Trophoblast cell (in vitro differentiated cells and primary cell): Measurements from ENCODE around the gene ASIC4.

Experiments
- DNase-seq, 2 donors: peaks; one replicate each; pipeline ENCODE4 v3.0.0-alpha.2; 2016
- H2AFZ ChIP-seq: 2 replicates; pipeline ENCODE4 v1.6.1; 2013; ENCODE audit warnings: low read length, moderate library complexity, mild to moderate bottlenecking; ENCODE audit not compliant: insufficient read depth, poor library complexity
- H2AK5ac ChIP-seq: 2 replicates; pipeline ENCODE4 v1.6.1; 2013; ENCODE audit warnings: mild to moderate bottlenecking, low read length
- H2BK120ac ChIP-seq: 2 replicates; pipeline ENCODE4 v1.6.1; 2013; ENCODE audit warnings: low read length, mild to moderate bottlenecking, moderate library complexity; ENCODE audit not compliant: insufficient read depth, poor library complexity
- H2BK12ac ChIP-seq: 2 replicates; pipeline ENCODE4 v1.6.1; 2013; ENCODE audit warnings: mild to moderate bottlenecking, low read length, moderate library complexity
- H2BK5ac ChIP-seq: 2 replicates; pipeline ENCODE4 v1.6.1; 2013; ENCODE audit warnings: low read length, low read depth, moderate library complexity, mild to moderate bottlenecking; ENCODE audit not compliant: poor library complexity
- H3K14ac ChIP-seq: 2 replicates; pipeline ENCODE4 v1.6.1; 2013; ENCODE audit warnings: mild to moderate bottlenecking, low read length
- H3K18ac ChIP-seq: 2 replicates; pipeline ENCODE4 v1.6.1; 2013; ENCODE audit warnings: mild to moderate bottlenecking, low read length
- H3K23ac ChIP-seq: 2 replicates; pipeline ENCODE4 v1.6.1; 2013; ENCODE audit warnings: low read length
- H3K27ac ChIP-seq: 2 replicates; pipeline ENCODE4 v1.5.1; 2013; ENCODE audit warnings: low read depth, mild to moderate bottlenecking, inconsistent platforms, low read length, moderate library complexity
- H3K27me3 ChIP-seq: 2 replicates; pipeline ENCODE4 v1.6.1; 2013; ENCODE audit warnings: inconsistent platforms, mild to moderate bottlenecking, low read length, moderate library complexity; ENCODE audit not compliant: insufficient read depth
- H3K36me3 ChIP-seq, 2 experiments: 1 replicate in 1 of 2; 2 replicates in 1 of 2; pipeline ENCODE4 v1.6.1; 2013; ENCODE audit warnings: low read length in 2 of 2, mild to moderate bottlenecking in 2 of 2, moderate library complexity in 1 of 2; ENCODE audit not compliant: insufficient read depth in 2 of 2, control insufficient read depth in 1 of 2
- H3K4ac ChIP-seq: 2 replicates; pipeline ENCODE4 v1.6.1; 2013; ENCODE audit warnings: low read depth, mild to moderate bottlenecking, low read length, moderate library complexity
- H3K4me1 ChIP-seq, 2 experiments: 1 replicate in 1 of 2; 2 replicates in 1 of 2; pipeline ENCODE4 v1.6.1; 2013; ENCODE audit warnings: low read length in 2 of 2, mild to moderate bottlenecking in 2 of 2, moderate library complexity in 1 of 2; ENCODE audit not compliant: insufficient read depth in 2 of 2, control insufficient read depth in 1 of 2
- H3K4me2 ChIP-seq: 2 replicates; pipeline ENCODE4 v1.6.1; 2013; ENCODE audit warnings: inconsistent platforms, mild to moderate bottlenecking, low read length, moderate library complexity
- H3K4me3 ChIP-seq: 2 replicates; pipeline ENCODE4 v1.5.1; 2013; ENCODE audit warnings: mild to moderate bottlenecking, low read depth, low read length, inconsistent platforms
- H3K79me1 ChIP-seq: one replicate; pipeline ENCODE4 v1.6.1; 2013; ENCODE audit warnings: low read length
- H3K79me2 ChIP-seq: 2 replicates; pipeline ENCODE4 v1.6.1; 2013; ENCODE audit warnings: low read length, mild to moderate bottlenecking; ENCODE audit not compliant: control insufficient read depth, insufficient read depth, poor library complexity
- H3K9ac ChIP-seq: 2 replicates; pipeline ENCODE4 v1.6.1; 2013; ENCODE audit warnings: mild to moderate bottlenecking, low read length
- H3K9me3 ChIP-seq: 2 replicates; pipeline ENCODE4 v1.6.1; 2013; ENCODE audit warnings: low read depth, mild to moderate bottlenecking, control low read depth, inconsistent platforms, low read length; ENCODE audit not compliant: insufficient read depth
- H4K12ac ChIP-seq: 2 replicates; pipeline ENCODE4 v1.6.1; 2013; ENCODE audit warnings: low read depth, mild to moderate bottlenecking, low read length, moderate library complexity
- H4K8ac ChIP-seq: 2 replicates; pipeline ENCODE4 v1.6.1; 2013; ENCODE audit warnings: low read depth, mild to moderate bottlenecking, low read length, moderate library complexity
- H4K91ac ChIP-seq: one replicate; pipeline ENCODE4 v1.6.1; 2013; ENCODE audit warnings: low read depth, mild to moderate bottlenecking, low read length, moderate library complexity
- WGBS: extraction: QIAGEN DNeasy Blood & Tissue Kit; methylation state at CpG from one replicate; pipeline ENCODE4 v1.1.7; 2013; ENCODE audit warnings: missing lambda C conversion rate; ENCODE audit not compliant: insufficient read length, insufficient coverage; ENCODE audit errors: extremely low coverage; 5-methylcytosine and 5-hydroxymethylcytosine counted together

The ASIC4 gene

GRCh38 chr2:219509780-219510511 is 4.3 kb upstream of the ASIC4 start:
- H3K4me1 ChIP-seq, result peaks cover 0 to 6% of the 10 kb centered on the region in 2 experiments
- no CpG with 5 or more reads among the region's 26 CpGs for WGBS
- H3K36me3 ChIP-seq, result peaks cover 24 to 25% of the 10 kb centered on the region in 2 experiments
- H2BK5ac ChIP-seq, result no peak overlapping the region
- no peak overlapping the region for H3K9ac ChIP-seq
- H3K23ac ChIP-seq, result no peak overlapping the region
- no peak overlapping the region for H3K27ac ChIP-seq
- no peak overlapping the region for H3K18ac ChIP-seq
- H4K12ac ChIP-seq, result no peak overlapping the region
- peaks cover 22% of the 10 kb centered on the region for H3K27me3 ChIP-seq
- H3K79me1 ChIP-seq, result no peaks in the 10 kb centered on the region
- H3K79me2 ChIP-seq, result no peaks in the 10 kb centered on the region
- H3K4ac ChIP-seq, result no peak overlapping the region
- H3K4me2 ChIP-seq, result peak overlapping the region; percentile 68
- peak in 1 of 2 donors; percentile 50 for DNase-seq
- no peak overlapping the region for H2BK12ac ChIP-seq
- H3K4me3 ChIP-seq, result no peak overlapping the region
- no peak overlapping the region for H4K8ac ChIP-seq
- H2AK5ac ChIP-seq, result no peak overlapping the region
- H3K9me3 ChIP-seq, result peaks cover 5% of the 10 kb centered on the region
- H2BK120ac ChIP-seq, result no peak overlapping the region
- no peak overlapping the region for H3K14ac ChIP-seq
- no peak overlapping the region for H2AFZ ChIP-seq
- no peak overlapping the region for H4K91ac ChIP-seq

- no CpG with 5 or more reads among the region's 22 CpGs for WGBS
- no peak overlapping the region for H2BK5ac ChIP-seq
- no peak overlapping the region for H3K4ac ChIP-seq
- DNase-seq, result no peak
- H3K23ac ChIP-seq, result no peak overlapping the region
- no peak overlapping the region for H2AK5ac ChIP-seq
- no peak overlapping the region for H4K91ac ChIP-seq
- H2BK120ac ChIP-seq, result no peak overlapping the region
- no peak overlapping the region for H3K27ac ChIP-seq
- H3K36me3 ChIP-seq, result peaks cover 17 to 19% of the 10 kb centered on the region in 2 experiments
- H4K12ac ChIP-seq, result no peak overlapping the region
- H3K79me1 ChIP-seq, result no peaks in the 10 kb centered on the region
- H3K4me3 ChIP-seq, result no peak overlapping the region
- peaks cover 5% of the 10 kb centered on the region for H3K9me3 ChIP-seq
- H3K4me1 ChIP-seq, result peaks cover 0 to 6% of the 10 kb centered on the region in 2 experiments
- no peaks in the 10 kb centered on the region for H3K79me2 ChIP-seq
- H3K14ac ChIP-seq, result no peak overlapping the region
- H3K18ac ChIP-seq, result no peak overlapping the region
- H3K27me3 ChIP-seq, result peaks cover 25% of the 10 kb centered on the region
- H2AFZ ChIP-seq, result no peak overlapping the region
- H3K4me2 ChIP-seq, result peak overlapping the region; percentile 68
- H3K9ac ChIP-seq, result no peak overlapping the region
- H2BK12ac ChIP-seq, result no peak overlapping the region
- H4K8ac ChIP-seq, result no peak overlapping the region
Observed at GRCh38 chr2:219510512-219511135, 3.7 kb upstream of the ASIC4 start.

GRCh38 chr2:219511547-219512325 is 2.5 kb upstream of the ASIC4 start:
- H3K27me3 ChIP-seq, result peaks cover 27% of the 10 kb centered on the region
- H3K14ac ChIP-seq, result no peak overlapping the region
- H2AK5ac ChIP-seq, result no peak overlapping the region
- no peak overlapping the region for H4K12ac ChIP-seq
- no peak for DNase-seq
- H3K9ac ChIP-seq, result no peak overlapping the region
- peaks cover 0 to 6% of the 10 kb centered on the region in 2 experiments for H3K4me1 ChIP-seq
- no peak overlapping the region for H4K8ac ChIP-seq
- no peak overlapping the region for H2AFZ ChIP-seq
- H3K23ac ChIP-seq, result no peak overlapping the region
- no peak overlapping the region for H3K4me2 ChIP-seq
- no peak overlapping the region for H4K91ac ChIP-seq
- H3K9me3 ChIP-seq, result peaks cover 11% of the 10 kb centered on the region
- no peak overlapping the region for H3K18ac ChIP-seq
- H3K4ac ChIP-seq, result no peak overlapping the region
- peaks cover 6 to 7% of the 10 kb centered on the region in 2 experiments for H3K36me3 ChIP-seq
- H2BK5ac ChIP-seq, result no peak overlapping the region
- no peak overlapping the region for H3K4me3 ChIP-seq
- no peak overlapping the region for H2BK12ac ChIP-seq
- no peak overlapping the region for H3K27ac ChIP-seq
- H3K79me1 ChIP-seq, result no peaks in the 10 kb centered on the region
- H2BK120ac ChIP-seq, result no peak overlapping the region
- no CpG with 5 or more reads among the region's 15 CpGs for WGBS
- H3K79me2 ChIP-seq, result no peaks in the 10 kb centered on the region

- H3K9ac ChIP-seq, result no peak overlapping the region
- H2BK12ac ChIP-seq, result no peak overlapping the region
- H3K36me3 ChIP-seq, result no peaks in the 10 kb centered on the region
- H3K4me2 ChIP-seq, result no peak overlapping the region
- H2BK5ac ChIP-seq, result no peak overlapping the region
- WGBS, result no CpG with 5 or more reads among the region's 16 CpGs
- H3K9me3 ChIP-seq, result peaks cover 11% of the 10 kb centered on the region
- H3K27me3 ChIP-seq, result peaks cover 27% of the 10 kb centered on the region
- H2BK120ac ChIP-seq, result no peak overlapping the region
- no peaks in the 10 kb centered on the region for H3K79me2 ChIP-seq
- H4K8ac ChIP-seq, result no peak overlapping the region
- H3K27ac ChIP-seq, result no peak overlapping the region
- no peak overlapping the region for H3K4ac ChIP-seq
- H2AK5ac ChIP-seq, result no peak overlapping the region
- H3K79me1 ChIP-seq, result no peaks in the 10 kb centered on the region
- H3K18ac ChIP-seq, result no peak overlapping the region
- H3K4me1 ChIP-seq, result peaks cover 0 to 6% of the 10 kb centered on the region in 2 experiments
- H3K23ac ChIP-seq, result no peak overlapping the region
- H4K91ac ChIP-seq, result no peak overlapping the region
- H4K12ac ChIP-seq, result no peak overlapping the region
- no peak overlapping the region for H3K14ac ChIP-seq
- no peak overlapping the region for H2AFZ ChIP-seq
- no peak for DNase-seq
- no peak overlapping the region for H3K4me3 ChIP-seq
Observed at GRCh38 chr2:219512524-219513216, 1.6 kb upstream of the ASIC4 start.
